A673 (cell line): ENCODE data around the gene TPD52L1. TPM values are rescaled to one million over a fixed set of nuclear protein-coding genes. Genes with fewer than 3 reads are reported as not detected.

ENCODE experiments used
- BruUV-seq: library from RNA; stranded (reverse); fragments of 400-500 nt; replicated peaks from 2 replicates; lab custom pipeline; 2021; lab: Mats Ljungman, UMichigan
- CTCF ChIA-PET: fragments of 300-600 bp; sonication (Branson Sonifier 250); formaldehyde crosslinking; loops from one replicate; lab custom pipeline; 2022; ENCODE audit warnings: antibody characterized with exemption; lab: Charles Lee
- POLR2A ChIA-PET: fragments of 300-600 bp; sonication (Branson Sonifier 250); formaldehyde crosslinking; loops from one replicate; lab custom pipeline; 2022; ENCODE audit warnings: antibody characterized with exemption; ENCODE audit not compliant: low non-redundant PET; lab: Charles Lee
- DNase-seq: peaks from one replicate; pipeline ENCODE4 v3.0.0-alpha.2; 2015; ENCODE audit warnings: low spot score
- H3K27ac ChIP-seq: fragments of 200-600 bp; sonication (generic); 2 replicates; pipeline ENCODE4 v1.5.1; 2016; ENCODE audit warnings: mixed run types, low read depth, mild to moderate bottlenecking, mixed read lengths, antibody characterized with exemption, low read length; ENCODE audit not compliant: poor library complexity, severe bottlenecking
- H3K27me3 ChIP-seq: fragments of 200-600 bp; sonication (generic); replicated peaks from 2 replicates; pipeline ENCODE4 v1.6.1; 2017; ENCODE audit warnings: mixed run types, low read depth, mild to moderate bottlenecking, mixed read lengths, antibody characterized with exemption, low read length; ENCODE audit not compliant: insufficient read depth, poor library complexity
- H3K36me3 ChIP-seq: fragments of 200-600 bp; sonication (generic); 2 replicates; pipeline ENCODE4 v1.6.1; 2016; ENCODE audit warnings: mixed run types, mild to moderate bottlenecking, mixed read lengths, antibody characterized with exemption, low read length; ENCODE audit not compliant: insufficient read depth, poor library complexity, severe bottlenecking
- H3K4me1 ChIP-seq: fragments of 200-600 bp; sonication (generic); 2 replicates; pipeline ENCODE4 v1.6.1; 2017; ENCODE audit warnings: mixed run types, mild to moderate bottlenecking, mixed read lengths, antibody characterized with exemption, low read length; ENCODE audit not compliant: insufficient read depth, poor library complexity, severe bottlenecking
- H3K4me3 ChIP-seq: fragments of 200-600 bp; sonication (generic); 2 replicates; pipeline ENCODE4 v1.5.1; 2016; ENCODE audit warnings: low read depth, mixed run types, mild to moderate bottlenecking, mixed read lengths, low read length; ENCODE audit not compliant: poor library complexity, severe bottlenecking
- H3K9me3 ChIP-seq: fragments of 200-600 bp; sonication (generic); 2 replicates; pipeline ENCODE4 v1.6.1; 2016; ENCODE audit warnings: mixed run types, low read depth, mild to moderate bottlenecking, mixed read lengths, antibody characterized with exemption, low read length; ENCODE audit not compliant: poor library complexity, severe bottlenecking
- EZH2 ChIP-seq: fragments of 200-600 bp; sonication (generic); IDR thresholded peaks from 2 replicates; pipeline ENCODE4 v1.6.1; 2017; ENCODE audit warnings: borderline replicate concordance, low read depth, mild to moderate bottlenecking, mixed read lengths, antibody characterized with exemption, low read length; ENCODE audit not compliant: poor library complexity, severe bottlenecking
- intact Hi-C: fragments of 100-400 bp; cut with micrococcal nuclease; formaldehyde crosslinking; loops from one replicate; pipeline ENCODE4 v1.10.0; 2022; ENCODE audit not compliant: unreplicated experiment
- total RNA-seq: library from RNA; stranded (reverse); gene quantifications from 2 replicates; pipeline ENCODE4 v1.2.3, GENCODE V29; 2021
- TF ChIP-seq, protein P1 (sequence below): fragments of 300-800, 200-600 bp; sonication (generic); conservative IDR thresholded peaks from 2 replicates; pipeline ENCODE4 v1.5.1; 2017; ENCODE audit warnings: low read depth, mild to moderate bottlenecking, antibody characterized with exemption, low read length, moderate library complexity, mixed read lengths

Gene TPD52L1
- total RNA-seq, 1 experiment from 2014 or later = 2.0 TPM

DNA sequence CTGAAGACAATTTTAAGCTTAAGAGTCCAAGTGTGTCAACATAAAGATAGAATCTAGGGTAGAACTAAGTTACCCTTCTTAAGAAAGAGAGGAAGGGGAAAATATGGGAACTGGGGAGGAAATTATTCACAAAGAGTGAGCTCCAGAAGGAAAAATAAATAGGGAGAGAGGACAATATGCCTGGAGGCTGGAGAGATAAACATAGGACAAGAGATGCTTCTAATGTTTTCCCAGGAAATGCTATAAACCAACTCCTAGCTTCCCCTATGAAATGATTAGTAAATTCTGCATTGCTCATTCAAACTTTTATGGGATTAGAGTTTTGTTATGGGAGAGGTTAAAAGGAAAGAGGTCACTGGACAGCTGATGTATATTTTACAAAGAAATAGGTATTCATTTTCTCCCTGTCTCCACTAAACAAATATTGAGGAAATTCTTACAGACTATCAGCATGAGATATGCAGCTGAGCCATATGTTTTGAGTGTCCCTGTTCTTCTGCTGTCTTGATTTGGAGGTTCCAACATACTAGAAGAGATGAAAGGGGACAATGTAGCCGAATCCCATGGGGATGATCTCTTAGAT is 22.0 kb downstream of the TPD52L1 start:
- Histone ChIP-seq H3K27me3 (no peaks in the 10 kb centered on the region), H3K27ac (no peak overlapping the region), H3K9me3 (no peaks in the 10 kb centered on the region), H3K36me3 (no peaks in the 10 kb centered on the region), H3K4me1 (peaks cover 3% of the 10 kb centered on the region), H3K4me3 (no peak overlapping the region)
- no peak for DNase-seq
- intact Hi-C loops = no loop called here
- ChIA-PET CTCF (no interaction called here), POLR2A (no interaction called here)
- TF ChIP-seq, protein P1, sequence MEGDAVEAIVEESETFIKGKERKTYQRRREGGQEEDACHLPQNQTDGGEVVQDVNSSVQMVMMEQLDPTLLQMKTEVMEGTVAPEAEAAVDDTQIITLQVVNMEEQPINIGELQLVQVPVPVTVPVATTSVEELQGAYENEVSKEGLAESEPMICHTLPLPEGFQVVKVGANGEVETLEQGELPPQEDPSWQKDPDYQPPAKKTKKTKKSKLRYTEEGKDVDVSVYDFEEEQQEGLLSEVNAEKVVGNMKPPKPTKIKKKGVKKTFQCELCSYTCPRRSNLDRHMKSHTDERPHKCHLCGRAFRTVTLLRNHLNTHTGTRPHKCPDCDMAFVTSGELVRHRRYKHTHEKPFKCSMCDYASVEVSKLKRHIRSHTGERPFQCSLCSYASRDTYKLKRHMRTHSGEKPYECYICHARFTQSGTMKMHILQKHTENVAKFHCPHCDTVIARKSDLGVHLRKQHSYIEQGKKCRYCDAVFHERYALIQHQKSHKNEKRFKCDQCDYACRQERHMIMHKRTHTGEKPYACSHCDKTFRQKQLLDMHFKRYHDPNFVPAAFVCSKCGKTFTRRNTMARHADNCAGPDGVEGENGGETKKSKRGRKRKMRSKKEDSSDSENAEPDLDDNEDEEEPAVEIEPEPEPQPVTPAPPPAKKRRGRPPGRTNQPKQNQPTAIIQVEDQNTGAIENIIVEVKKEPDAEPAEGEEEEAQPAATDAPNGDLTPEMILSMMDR = no peak
- no peak for TF ChIP-seq EZH2
- BruUV-seq = no TSS peak

DNA sequence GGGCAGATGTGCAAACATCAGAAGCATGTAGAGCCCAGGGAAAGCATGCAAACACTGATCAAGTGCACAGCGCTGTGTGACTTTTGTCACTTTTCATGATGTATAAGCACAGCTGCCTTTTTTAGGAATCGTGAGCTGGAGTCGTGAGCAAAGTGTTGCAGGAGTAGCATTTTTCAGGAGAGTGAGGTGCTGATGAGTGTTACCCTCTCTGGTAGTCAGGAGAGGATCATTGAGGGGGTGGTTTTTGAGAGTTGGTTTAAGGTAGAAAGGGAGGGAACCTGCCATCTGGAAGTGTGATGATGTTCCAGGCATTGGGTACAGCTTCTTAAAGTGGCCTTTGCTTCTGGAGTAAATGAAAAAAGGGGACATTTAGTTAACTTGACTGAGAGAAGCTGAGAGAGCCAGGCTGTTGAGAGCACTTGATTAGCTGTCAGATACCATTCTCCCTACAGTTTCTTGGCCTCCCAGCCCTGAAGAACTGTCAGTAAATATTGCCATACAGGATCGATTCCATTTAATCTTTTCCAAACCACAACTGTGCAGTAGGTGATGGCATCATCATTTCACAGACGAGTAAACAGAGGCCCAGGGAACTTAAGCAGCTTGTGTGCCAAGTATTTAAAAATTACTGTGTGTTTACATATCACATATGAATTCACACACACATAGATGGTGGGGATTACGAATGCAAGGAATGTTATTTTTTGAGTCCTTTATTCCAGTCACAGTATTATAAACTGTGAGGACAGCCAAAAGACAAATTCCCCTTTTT is 28.9 kb downstream of the TPD52L1 start:
- Histone ChIP-seq H3K27me3 (no peaks in the 10 kb centered on the region), H3K36me3 (no peaks in the 10 kb centered on the region), H3K4me3 (no peak overlapping the region), H3K27ac (no peak overlapping the region), H3K9me3 (no peaks in the 10 kb centered on the region), H3K4me1 (no peaks in the 10 kb centered on the region)
- TF ChIP-seq, protein P1 = no peak
- TF ChIP-seq EZH2 = no peak
- intact Hi-C loops = no loop called here
- no peak for DNase-seq
- ChIA-PET CTCF (no interaction called here), POLR2A (no interaction called here)
- BruUV-seq = no TSS peak

DNA sequence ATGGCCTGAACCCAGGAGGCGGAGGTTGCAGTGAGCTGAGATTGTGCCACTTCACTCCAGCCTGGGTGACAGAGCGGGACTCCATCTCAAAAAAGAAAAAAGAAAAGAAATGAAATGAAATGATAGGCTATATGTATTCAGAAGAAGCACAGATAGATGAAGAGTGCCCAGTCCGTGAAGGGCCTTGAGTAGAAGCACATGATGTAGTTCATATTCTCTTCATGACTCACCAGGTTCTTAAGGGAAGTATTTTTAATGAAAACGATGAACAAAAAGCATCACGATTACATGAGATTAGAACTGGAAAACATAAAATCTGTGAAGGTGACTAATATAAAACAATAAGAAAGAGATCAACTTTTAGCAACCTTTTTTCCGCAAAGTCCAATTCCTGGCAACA is 29.8 kb downstream of the TPD52L1 start:
- no peak overlapping the region for H3K4me3 ChIP-seq
- ChIA-PET POLR2A (no interaction called here), CTCF (no interaction called here)
- intact Hi-C loops = no loop called here
- H3K9me3 ChIP-seq = no peaks in the 10 kb centered on the region
- no peaks in the 10 kb centered on the region for H3K36me3 ChIP-seq
- no peaks in the 10 kb centered on the region for H3K27me3 ChIP-seq
- DNase-seq = no peak
- BruUV-seq = no TSS peak
- no peak for TF ChIP-seq EZH2
- TF ChIP-seq, protein P1 = no peak
- no peaks in the 10 kb centered on the region for H3K4me1 ChIP-seq
- no peak overlapping the region for H3K27ac ChIP-seq
